VCaP (cell line): ENCODE results near the gene DDX24.

ENCODE experiments used
- H3K27ac ChIP-seq: fragments of 450-650 bp; 2 replicates; pipeline ENCODE4 v1.5.1; 2017
- CTCF ChIP-seq: fragments of 450-650 bp; conservative IDR thresholded peaks from 2 replicates; pipeline ENCODE4 v1.5.1; 2017; ENCODE audit warnings: mild to moderate bottlenecking, moderate library complexity

Gene DDX24

GRCh38 chr14:94040796-94041195, 40.2 kb downstream of the DDX24 start:
- H3K27ac ChIP-seq, result no peak overlapping the region

DNA sequence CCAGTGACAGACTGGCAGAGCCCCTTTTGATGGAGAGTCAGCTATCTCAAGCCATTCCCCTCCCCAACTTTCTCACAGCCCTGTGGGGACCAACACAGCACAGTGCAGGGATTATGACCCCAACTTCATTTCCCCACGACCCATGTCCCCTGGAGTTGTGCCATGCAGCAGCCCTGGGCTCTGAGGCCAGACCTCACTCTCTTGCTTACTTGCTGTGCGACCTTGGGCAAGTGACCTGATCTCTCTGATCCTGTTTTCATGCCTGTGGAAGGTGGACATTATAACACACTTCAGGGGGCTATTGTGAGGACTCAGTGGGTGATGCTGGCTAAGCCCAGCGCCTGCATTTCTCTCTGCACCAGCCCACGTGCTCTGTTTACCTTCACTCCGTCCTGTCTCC, 40.8 kb downstream of the DDX24 start:
- H3K27ac ChIP-seq, result no peak overlapping the region
- TF ChIP-seq CTCF, result no peak

More at GRCh38 chr14:94040796-94041195, 40.2 kb downstream of the DDX24 start:
- TF ChIP-seq CTCF, result no peak

- no peak overlapping the region for H3K27ac ChIP-seq
- TF ChIP-seq CTCF, result no peak
Observed at GRCh38 chr14:94038921-94039629, 41.9 kb downstream of the DDX24 start.

- no peak overlapping the region for H3K27ac ChIP-seq
- no peak for TF ChIP-seq CTCF
Observed at GRCh38 chr14:94038510-94038909, 42.5 kb downstream of the DDX24 start.

- no peak for TF ChIP-seq CTCF
- H3K27ac ChIP-seq, result no peak overlapping the region
Observed at GRCh38 chr14:94037954-94038353, 43.0 kb downstream of the DDX24 start.

- TF ChIP-seq CTCF, result peak; percentile 87
- no peak overlapping the region for H3K27ac ChIP-seq
Observed at GRCh38 chr14:94036313-94037167, 44.5 kb downstream of the DDX24 start.

DNA sequence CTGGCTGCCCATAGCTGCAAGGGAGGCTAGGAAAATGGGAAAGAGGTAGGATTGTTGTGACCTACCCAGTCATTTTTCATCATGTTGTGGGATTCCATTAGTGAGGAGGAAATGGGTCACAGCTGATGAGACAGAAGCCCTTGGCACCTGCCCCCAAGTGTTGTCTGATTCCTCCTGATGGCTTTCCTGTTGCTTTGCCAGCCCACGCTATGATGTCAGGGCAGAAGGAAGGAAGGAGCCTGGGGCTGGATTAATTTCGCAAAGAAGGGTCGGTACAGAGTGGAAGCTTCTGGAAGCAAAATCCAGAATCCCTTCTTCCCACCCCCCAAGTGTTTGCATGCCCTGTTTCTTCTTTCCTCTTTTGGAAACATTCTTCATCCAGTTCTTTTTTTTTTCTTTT, 46.1 kb downstream of the DDX24 start:
- no peak for TF ChIP-seq CTCF

More for the DNA sequence above, 46.1 kb downstream of the DDX24 start:
- H3K27ac ChIP-seq, result no peak overlapping the region
